RPMI7951 (cell line): ENCODE results near the gene PFDN6. TPM values are rescaled to one million over a fixed set of nuclear protein-coding genes. Genes with fewer than 3 reads are reported as not detected.
"Not testable (repeated sequence)": the region's sequence is repeated elsewhere in the genome, so short reads cannot be mapped to it uniquely, and the experiment has no call there.

Experiments
- DNase-seq: peaks from one replicate; pipeline ENCODE4 v3.0.0-alpha.2; 2012; ENCODE audit warnings: low read depth
- total RNA-seq: library from RNA; depleted of rRNA; stranded (reverse); fragments of >200 nt; shearing (Covaris generic); gene quantifications from 2 replicates; pipeline ENCODE4 v1.2.3, GENCODE V29; 2014; rRNA removed

The PFDN6 gene
- 76.7 and 134 TPM in 2 replicates for total RNA-seq

- peak; percentile 90 for DNase-seq
Observed at GRCh38 chr6:33288921-33289783, at the start of gene PFDN6, which contains the start of gene WDR46. Gene PFDN6 (plus strand): TSS chr6:33289601. CDS start chr6:33289857, 256 bp downstream. Gene WDR46 (minus strand): TSS chr6:33289239. CDS start chr6:33289170, 69 bp downstream.

- DNase-seq: no peak
Observed at GRCh38 chr6:33241968-33242367, 47.4 kb upstream of the PFDN6 start.

- DNase-seq: no peak
Observed at GRCh38 chr6:33243476-33243875, 45.9 kb upstream of the PFDN6 start.

- DNase-seq: peak; percentile 81
Observed at GRCh38 chr6:33247977-33248642, 41.3 kb upstream of the PFDN6 start.

GRCh38 chr6:33248643-33248931 lies 40.8 kb upstream of the PFDN6 start:
- peak; percentile 57 for DNase-seq

GRCh38 chr6:33248932-33249731 lies 40.3 kb upstream of the PFDN6 start:
- peak; percentile 100 for DNase-seq

- DNase-seq: peak; percentile 95
Observed at GRCh38 chr6:33249732-33250630, 39.4 kb upstream of the PFDN6 start.

GRCh38 chr6:33250731-33251130 lies 38.7 kb upstream of the PFDN6 start:
- no peak for DNase-seq

- peak; percentile 18 for DNase-seq
Observed at GRCh38 chr6:33251395-33252012, 37.9 kb upstream of the PFDN6 start.

- DNase-seq: peak; percentile 30
Observed at GRCh38 chr6:33252759-33253158, 36.6 kb upstream of the PFDN6 start.

GRCh38 chr6:33254591-33254990 lies 34.8 kb upstream of the PFDN6 start:
- no peak for DNase-seq

GRCh38 chr6:33259032-33259431 lies 30.4 kb upstream of the PFDN6 start:
- no peak for DNase-seq

- DNase-seq: not testable (repeated sequence)
Observed at GRCh38 chr6:33262490-33262889, 26.9 kb upstream of the PFDN6 start.

GRCh38 chr6:33264015-33264414 lies 25.4 kb upstream of the PFDN6 start:
- no peak for DNase-seq

GRCh38 chr6:33271117-33271467 lies 18.3 kb upstream of the PFDN6 start:
- DNase-seq: no peak

- DNase-seq: peak; percentile 99
Observed at GRCh38 chr6:33271468-33272274, 17.7 kb upstream of the PFDN6 start, which contains the start of the genes RPS18 and VPS52. Gene RPS18 (plus strand): TSS chr6:33272075. CDS start chr6:33272120, 45 bp downstream. Gene VPS52 (minus strand): TSS chr6:33271876. CDS start chr6:33271675, 201 bp downstream.

GRCh38 chr6:33272275-33273128 lies 16.9 kb upstream of the PFDN6 start:
- no peak for DNase-seq

- DNase-seq: no peak
Observed at GRCh38 chr6:33273129-33273923, 16.1 kb upstream of the PFDN6 start.
